Gastroesophageal sphincter (tissue), 4 donors: Measurements from ENCODE around the gene ZCWPW2. TPM values are rescaled to one million over a fixed set of nuclear protein-coding genes. Genes with fewer than 3 reads are reported as not detected.

Experiments
- ATAC-seq: fragments of 150-250 bp; one replicate; pipeline ENCODE4 v1.9.1; 2016; ENCODE audit warnings: mild to moderate bottlenecking, moderate library complexity
- H3K27ac ChIP-seq, 4 donors: fragments of 200-600 bp; sonication (generic) in 3 of 4; 1 replicate in 3 of 4; 2 replicates in 1 of 4; pipeline ENCODE4 v1.5.1; 2016 to 2019
- H3K27me3 ChIP-seq: fragments of 200-600 bp; sonication (generic); one replicate; pipeline ENCODE4 v1.5.1; 2019
- H3K36me3 ChIP-seq, 2 donors: fragments of 200-600 bp; sonication (generic); one replicate each; pipeline ENCODE4 v1.5.1; 2019; ENCODE audit warnings: control low read depth in 1 of 2
- H3K4me1 ChIP-seq, 3 donors: fragments of 200-600 bp; sonication (generic); 1 replicate in 2 of 3; 2 replicates in 1 of 3; pipeline ENCODE4 v1.5.1; 2016 to 2019; ENCODE audit warnings: control low read depth in 2 of 3
- H3K4me3 ChIP-seq, 2 donors: fragments of 200-600 bp; sonication (generic); one replicate each; pipeline ENCODE4 v1.5.1; 2019; ENCODE audit warnings: mild to moderate bottlenecking in 1 of 2, moderate library complexity in 1 of 2
- H3K9me3 ChIP-seq, 3 donors: fragments of 200-600 bp; sonication (generic); one replicate each; pipeline ENCODE4 v1.5.1; 2017 to 2019; ENCODE audit warnings: control low read depth in 2 of 3
- EP300 ChIP-seq: sonication (generic); formaldehyde crosslinking; IDR thresholded peaks from one replicate; pipeline ENCODE4 v1.6.1; 2017; ENCODE audit warnings: antibody characterized with exemption, mild to moderate bottlenecking
- POLR2A ChIP-seq, 2 donors: fragments of 450-650 bp; IDR thresholded peaks; one replicate each; pipeline ENCODE4 v1.6.1; 2017; ENCODE audit warnings: antibody characterized with exemption in 2 of 2, mild to moderate bottlenecking in 2 of 2, moderate library complexity in 1 of 2
- POLR2AphosphoS5 ChIP-seq: sonication (generic); formaldehyde crosslinking; IDR thresholded peaks from one replicate; pipeline ENCODE4 v1.6.1; 2017; ENCODE audit warnings: antibody characterized with exemption
- WGBS, 2 donors: methylation state at CpG; one replicate each; pipeline ENCODE4 v1.1.5; 2018; ENCODE audit warnings: low coverage in 1 of 2; 5-methylcytosine and 5-hydroxymethylcytosine counted together
- total RNA-seq, 4 donors: library from RNA; depleted of rRNA; stranded (reverse); fragments of >200 nt; gene quantifications; one replicate each; pipeline ENCODE4 v1.1.0, GENCODE V29; 2016
- TF ChIP-seq, protein P1 (sequence below), 4 experiments: fragments of 200-600 bp in 2 of 4; fragments of 450-650 bp in 2 of 4; sonication (generic) in 1 of 4; IDR thresholded peaks; one replicate each; pipeline ENCODE4 v1.5.1; 2017 to 2019; ENCODE audit warnings: antibody characterized with exemption in 4 of 4, mild to moderate bottlenecking in 2 of 4, moderate library complexity in 2 of 4

ZCWPW2 gene
- total RNA-seq, 4 donors from 2014 or later, result 0.99 to 9.8 (median 1.1) TPM

DNA sequence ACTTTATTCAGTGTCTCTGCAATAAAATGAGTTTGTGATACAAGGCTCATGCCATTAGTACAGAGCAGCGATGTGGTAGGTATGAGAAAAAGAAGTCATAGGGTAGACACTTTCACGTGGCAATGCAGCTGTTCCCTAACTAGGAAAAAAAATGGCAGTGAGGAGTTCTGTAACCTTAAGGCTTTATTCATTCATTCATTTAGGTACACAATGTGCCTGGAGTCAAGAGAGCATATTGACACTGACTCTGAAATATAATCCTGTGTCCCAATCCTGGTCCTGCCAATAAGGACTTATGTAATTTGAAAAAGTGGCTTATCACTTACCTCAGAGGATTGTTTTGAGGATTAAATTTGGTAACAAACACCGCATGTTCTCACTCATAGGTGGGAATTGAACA lies 173.1 kb downstream of the ZCWPW2 start:
- Histone ChIP-seq H3K4me1 (no peaks in the 10 kb centered on the region), H3K36me3 (peaks cover 0 to 6% of the 10 kb centered on the region in 2 donors), H3K4me3 (no peak overlapping the region), H3K9me3 (no peaks in the 10 kb centered on the region), H3K27me3 (no peaks in the 10 kb centered on the region), H3K27ac (no peak overlapping the region)
- ATAC-seq, result no peak
- TF ChIP-seq, protein P1, sequence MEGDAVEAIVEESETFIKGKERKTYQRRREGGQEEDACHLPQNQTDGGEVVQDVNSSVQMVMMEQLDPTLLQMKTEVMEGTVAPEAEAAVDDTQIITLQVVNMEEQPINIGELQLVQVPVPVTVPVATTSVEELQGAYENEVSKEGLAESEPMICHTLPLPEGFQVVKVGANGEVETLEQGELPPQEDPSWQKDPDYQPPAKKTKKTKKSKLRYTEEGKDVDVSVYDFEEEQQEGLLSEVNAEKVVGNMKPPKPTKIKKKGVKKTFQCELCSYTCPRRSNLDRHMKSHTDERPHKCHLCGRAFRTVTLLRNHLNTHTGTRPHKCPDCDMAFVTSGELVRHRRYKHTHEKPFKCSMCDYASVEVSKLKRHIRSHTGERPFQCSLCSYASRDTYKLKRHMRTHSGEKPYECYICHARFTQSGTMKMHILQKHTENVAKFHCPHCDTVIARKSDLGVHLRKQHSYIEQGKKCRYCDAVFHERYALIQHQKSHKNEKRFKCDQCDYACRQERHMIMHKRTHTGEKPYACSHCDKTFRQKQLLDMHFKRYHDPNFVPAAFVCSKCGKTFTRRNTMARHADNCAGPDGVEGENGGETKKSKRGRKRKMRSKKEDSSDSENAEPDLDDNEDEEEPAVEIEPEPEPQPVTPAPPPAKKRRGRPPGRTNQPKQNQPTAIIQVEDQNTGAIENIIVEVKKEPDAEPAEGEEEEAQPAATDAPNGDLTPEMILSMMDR (IDR thresholded peaks at IDR 0.05), result no peak
- TF ChIP-seq POLR2AphosphoS5 (no peak), EP300 (no peak), POLR2A (IDR thresholded peaks at IDR 0.05) (no peak)
- WGBS, 2 donors, result 97 to 100% methylated on average over 2 to 3 of the region's 3 CpGs

DNA sequence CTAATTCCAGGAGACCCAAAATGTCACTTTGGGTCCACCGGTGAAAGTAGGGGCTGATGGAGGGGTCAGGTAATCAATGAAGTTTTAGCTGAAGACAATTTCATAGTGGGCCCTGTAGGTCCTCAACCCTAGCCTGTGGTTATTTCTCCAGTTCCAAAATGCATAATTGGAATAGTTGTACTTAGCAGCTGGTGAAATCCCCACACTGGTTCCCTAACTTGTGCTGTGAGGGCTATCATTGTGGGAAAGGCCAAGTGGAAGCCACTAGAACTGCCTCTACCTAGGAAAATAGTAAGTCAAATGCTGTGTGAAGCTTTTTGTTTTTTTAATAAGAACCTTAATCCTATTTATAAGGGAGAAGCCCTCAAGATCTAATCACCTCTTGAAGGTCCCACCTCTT lies 193.8 kb downstream of the ZCWPW2 start:
- Histone ChIP-seq H3K36me3 (peaks cover 0 to 10% of the 10 kb centered on the region in 2 donors), H3K4me3 (no peak overlapping the region), H3K4me1 (peaks cover 0 to 9% (median 0%) of the 10 kb centered on the region in 3 donors), H3K27ac (no peak overlapping the region), H3K27me3 (no peaks in the 10 kb centered on the region), H3K9me3 (peaks cover 0 to 19% (median 0%) of the 10 kb centered on the region in 3 donors)
- TF ChIP-seq, protein P1 (IDR thresholded peaks at IDR 0.05), result no peak
- TF ChIP-seq POLR2AphosphoS5 (no peak), EP300 (no peak), POLR2A (IDR thresholded peaks at IDR 0.05) (no peak)
- WGBS, 2 donors, result 0 to 100% methylated on average over 1 of the region's 1 CpG
- no peak for ATAC-seq

DNA sequence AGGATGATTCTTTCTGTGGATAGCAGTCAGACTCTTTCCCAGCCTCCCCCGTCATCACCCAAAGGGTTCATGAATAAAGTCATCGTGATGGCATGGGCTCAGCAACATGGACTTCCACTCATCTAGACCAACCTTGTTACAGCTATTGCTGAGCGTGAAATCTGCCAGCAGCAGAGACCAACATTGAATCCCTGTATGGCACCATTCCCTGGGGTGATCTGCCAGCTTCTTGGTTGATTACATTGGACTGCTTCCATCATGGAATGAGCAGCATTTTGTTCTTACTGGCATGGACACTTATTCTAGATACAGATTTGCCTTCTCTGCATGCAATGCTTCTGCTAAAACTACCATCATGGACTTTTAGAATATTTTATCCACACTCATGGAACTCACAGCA lies 195.7 kb downstream of the ZCWPW2 start:
- H3K9me3 ChIP-seq, result peaks cover 0 to 19% (median 0%) of the 10 kb centered on the region in 3 donors
- WGBS, 2 donors, result 90% methylated on average over 2 of the region's 3 CpGs; no CpG with 5 or more reads in 1 of the 2 donors

DNA sequence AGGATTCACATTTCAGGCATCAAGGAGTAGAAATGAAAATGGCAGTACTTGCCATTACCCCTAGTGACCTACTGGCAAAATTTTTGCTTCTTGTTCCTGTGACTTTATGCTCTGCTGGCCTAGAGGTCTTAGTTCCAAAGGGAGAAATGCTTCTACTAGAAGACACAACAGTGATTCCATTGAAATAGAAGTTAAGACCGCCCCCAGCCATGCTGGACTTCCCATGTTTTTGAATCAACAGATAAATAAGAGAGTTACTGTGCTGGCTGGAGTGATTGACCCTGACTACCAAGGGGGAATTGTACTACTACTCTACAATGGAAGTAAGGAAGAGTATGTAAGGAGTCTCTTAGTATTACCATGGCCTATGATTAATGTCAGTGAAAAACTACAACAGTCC lies 196.3 kb downstream of the ZCWPW2 start:
- Histone ChIP-seq H3K27me3 (no peaks in the 10 kb centered on the region), H3K9me3 (peaks cover 0 to 17% (median 0%) of the 10 kb centered on the region in 3 donors), H3K27ac (no peak overlapping the region), H3K4me3 (no peak overlapping the region), H3K36me3 (no peaks in the 10 kb centered on the region), H3K4me1 (peaks cover 0 to 9% (median 0%) of the 10 kb centered on the region in 3 donors)
- no peak for ATAC-seq
- TF ChIP-seq POLR2AphosphoS5 (no peak), POLR2A (IDR thresholded peaks at IDR 0.05) (no peak), EP300 (no peak)
- TF ChIP-seq, protein P1 (IDR thresholded peaks at IDR 0.05), result no peak
- 73% methylated on average over 1 of the region's 1 CpG; no CpG with 5 or more reads in 1 of the 2 donors for WGBS, 2 donors

More for the DNA sequence above, 195.7 kb downstream of the ZCWPW2 start:
- Histone ChIP-seq H3K36me3 (no peaks in the 10 kb centered on the region), H3K27me3 (no peaks in the 10 kb centered on the region), H3K4me3 (no peak overlapping the region), H3K4me1 (peaks cover 0 to 9% (median 0%) of the 10 kb centered on the region in 3 donors), H3K27ac (no peak overlapping the region)
- TF ChIP-seq POLR2AphosphoS5 (no peak), POLR2A (IDR thresholded peaks at IDR 0.05) (no peak), EP300 (no peak)
- TF ChIP-seq, protein P1 (IDR thresholded peaks at IDR 0.05), result no peak
- ATAC-seq, result no peak

DNA sequence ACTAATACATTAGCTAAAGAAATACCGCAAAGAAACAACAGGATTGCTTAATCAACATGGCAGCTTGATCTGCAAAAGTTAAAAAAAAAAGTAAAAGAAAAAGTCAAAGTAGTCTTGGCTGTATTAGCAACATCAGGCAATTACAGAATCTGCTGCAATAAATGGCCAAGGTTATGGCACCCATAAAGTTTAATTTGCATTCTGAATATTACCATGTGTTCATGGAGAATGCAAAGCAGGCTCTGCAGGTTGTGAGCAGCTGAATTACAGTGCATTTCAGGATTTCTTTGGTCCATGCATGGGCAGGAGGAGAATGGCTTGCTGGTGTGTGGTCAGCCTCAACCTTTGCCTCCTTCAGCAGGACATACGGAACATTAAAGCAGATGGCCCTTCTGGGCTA lies 199.2 kb downstream of the ZCWPW2 start:
- 92 to 100% methylated on average over 1 to 2 of the region's 2 CpGs for WGBS, 2 donors
- Histone ChIP-seq H3K27ac (no peak overlapping the region), H3K9me3 (no peaks in the 10 kb centered on the region), H3K4me1 (peaks cover 0 to 9% (median 0%) of the 10 kb centered on the region in 3 donors), H3K36me3 (no peaks in the 10 kb centered on the region), H3K4me3 (no peak overlapping the region), H3K27me3 (no peaks in the 10 kb centered on the region)
- TF ChIP-seq EP300 (no peak), POLR2A (IDR thresholded peaks at IDR 0.05) (no peak), POLR2AphosphoS5 (no peak)
- TF ChIP-seq, protein P1 (IDR thresholded peaks at IDR 0.05), result no peak
- ATAC-seq, result no peak
